NOMO-1 treated with dmso at 0.1 percent for 144 hours (cell line): ENCODE results near the gene PTPRD.

Experiments used
- DNase-seq: peaks from one replicate; lab custom pipeline; 2025; ENCODE audit not compliant: unreplicated experiment; lab: John Stamatoyannopoulos, UW

PTPRD gene

GRCh38 chr9:8569823-8570222 is 2043.0 kb downstream of the PTPRD start:
- no peak for DNase-seq

DNA sequence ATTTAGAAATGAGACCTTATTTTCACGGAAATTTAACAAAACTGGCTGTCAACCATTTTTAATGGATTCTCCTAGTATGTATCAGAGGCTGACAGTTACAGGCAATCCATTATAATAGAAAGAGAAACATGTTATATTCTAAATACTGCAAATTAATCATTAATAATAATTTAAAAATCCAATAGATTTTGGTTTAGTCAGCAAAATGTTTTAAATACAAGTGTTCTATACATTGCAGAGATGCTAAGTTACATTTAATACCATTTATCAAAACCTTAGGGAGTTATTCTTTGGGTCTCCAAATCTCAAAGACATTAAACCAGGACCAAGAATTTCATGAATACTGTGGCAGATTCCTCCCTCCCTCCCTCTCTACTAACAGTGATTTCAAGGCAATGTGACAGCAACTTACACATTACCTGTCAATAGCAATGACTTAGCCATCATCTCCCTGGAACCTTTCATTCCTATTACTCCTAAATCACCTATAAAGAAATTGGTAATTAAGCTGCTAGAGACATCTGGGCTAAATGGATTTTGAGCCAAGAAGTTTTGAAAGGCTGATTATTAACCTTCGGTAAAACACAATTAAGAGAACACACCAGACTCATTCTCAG is 2044.7 kb downstream of the PTPRD start:
- no peak for DNase-seq

- DNase-seq: no peak
Measured at GRCh38 chr9:8564960-8565359, 2047.8 kb downstream of the PTPRD start.

GRCh38 chr9:8560560-8561525 is 2052.0 kb downstream of the PTPRD start:
- DNase-seq: no peak

DNA sequence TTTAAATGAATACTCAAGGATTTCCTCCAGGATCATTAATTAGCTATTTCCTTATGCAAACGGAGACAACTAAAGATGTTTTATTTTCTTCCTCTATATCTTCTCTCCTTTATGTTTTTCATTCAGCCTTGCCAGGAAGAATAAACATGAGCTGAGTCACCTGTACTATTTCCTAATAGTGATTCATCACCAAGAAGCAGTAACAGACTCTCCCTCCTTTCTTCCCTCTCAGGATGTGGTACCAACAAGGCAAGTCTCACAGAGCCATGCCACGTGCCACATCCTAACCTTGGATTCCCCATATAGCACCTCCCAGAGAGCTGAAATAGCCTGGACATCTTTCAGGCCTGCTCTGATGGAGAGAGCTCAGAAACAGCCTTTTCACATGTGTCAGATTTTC is 2054.6 kb downstream of the PTPRD start:
- DNase-seq: no peak

- DNase-seq: no peak
Measured at GRCh38 chr9:8555762-8556500, 2056.9 kb downstream of the PTPRD start.

- no peak for DNase-seq
Measured at GRCh38 chr9:8553444-8553843, 2059.4 kb downstream of the PTPRD start.

GRCh38 chr9:8552732-8553131 is 2060.1 kb downstream of the PTPRD start:
- no peak for DNase-seq

DNA sequence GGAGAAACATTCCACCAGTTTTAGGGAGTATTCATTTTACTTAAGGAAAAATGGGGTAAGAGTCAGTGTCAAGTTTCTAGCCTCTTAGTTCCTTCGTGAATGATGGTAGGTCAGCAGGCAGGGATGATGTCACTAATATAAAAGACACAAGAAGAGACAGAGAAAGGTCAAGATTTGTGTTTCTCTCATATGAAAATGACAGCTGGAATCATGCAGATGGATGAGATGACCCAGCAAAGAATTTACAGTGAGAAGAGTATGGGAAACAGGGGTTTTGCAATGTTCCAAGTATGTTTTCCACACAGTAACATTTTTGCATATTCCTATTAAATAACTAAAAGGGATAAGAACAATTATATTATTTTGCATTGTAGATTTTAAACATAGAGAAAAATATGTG is 2063.6 kb downstream of the PTPRD start:
- no peak for DNase-seq

- no peak for DNase-seq
Measured at GRCh38 chr9:8543219-8543618, 2069.6 kb downstream of the PTPRD start.

- no peak for DNase-seq
Measured at GRCh38 chr9:8542537-8542936, 2070.3 kb downstream of the PTPRD start.

GRCh38 chr9:8539681-8540197 is 2073.1 kb downstream of the PTPRD start:
- DNase-seq: no peak

GRCh38 chr9:8536845-8537244 is 2076.0 kb downstream of the PTPRD start:
- no peak for DNase-seq

- DNase-seq: no peak
Measured at GRCh38 chr9:8534828-8535227, 2078.0 kb downstream of the PTPRD start.

GRCh38 chr9:8533681-8534080 is 2079.1 kb downstream of the PTPRD start:
- no peak for DNase-seq

DNA sequence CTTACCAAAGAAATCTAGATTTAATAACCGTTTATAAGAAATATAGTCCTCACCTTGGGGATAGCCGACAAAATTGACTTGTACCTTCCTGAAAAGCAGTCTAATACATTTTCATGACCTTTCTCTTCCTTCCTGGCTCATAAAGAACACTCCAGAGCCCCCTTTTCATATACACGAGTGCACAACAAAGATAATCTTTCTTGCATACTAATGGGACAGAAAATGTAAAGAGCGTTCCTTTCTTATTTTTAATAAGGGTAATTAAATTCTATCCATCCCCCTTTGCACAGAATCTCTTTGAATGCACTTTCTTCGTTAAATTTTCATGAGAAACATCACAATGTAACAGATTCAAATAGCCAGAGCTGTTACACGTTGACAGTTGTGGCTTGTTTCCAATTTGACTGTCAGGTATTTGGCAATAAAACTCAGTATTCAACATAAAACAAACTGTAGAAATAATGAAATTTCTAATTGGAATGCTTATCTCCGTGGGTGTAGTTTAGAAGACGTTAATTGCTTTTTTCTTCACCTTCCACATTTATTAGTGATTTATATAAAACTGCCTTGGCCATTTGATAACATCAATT is 2080.9 kb downstream of the PTPRD start:
- DNase-seq: no peak

GRCh38 chr9:8521112-8521511 is 2091.7 kb downstream of the PTPRD start:
- DNase-seq: no peak

DNA sequence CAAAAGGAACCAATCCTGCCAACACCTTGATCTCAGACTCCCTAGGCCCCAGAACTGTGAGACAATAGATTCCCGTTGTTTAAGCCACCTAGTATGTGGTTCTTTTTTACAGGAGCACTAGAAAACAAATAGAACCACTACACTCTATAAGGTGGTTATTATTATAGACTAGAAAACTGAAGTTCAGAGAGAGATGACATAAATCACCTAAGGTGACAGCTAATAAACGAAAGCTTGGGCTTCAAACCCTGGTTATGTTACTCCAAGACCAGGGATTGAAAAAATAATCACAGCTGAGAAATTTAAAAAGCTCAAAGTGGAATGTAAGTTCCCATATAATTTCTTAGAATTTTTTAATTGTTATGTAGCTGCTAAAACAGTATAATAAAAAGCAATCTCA is 2097.1 kb downstream of the PTPRD start:
- DNase-seq: no peak

DNA sequence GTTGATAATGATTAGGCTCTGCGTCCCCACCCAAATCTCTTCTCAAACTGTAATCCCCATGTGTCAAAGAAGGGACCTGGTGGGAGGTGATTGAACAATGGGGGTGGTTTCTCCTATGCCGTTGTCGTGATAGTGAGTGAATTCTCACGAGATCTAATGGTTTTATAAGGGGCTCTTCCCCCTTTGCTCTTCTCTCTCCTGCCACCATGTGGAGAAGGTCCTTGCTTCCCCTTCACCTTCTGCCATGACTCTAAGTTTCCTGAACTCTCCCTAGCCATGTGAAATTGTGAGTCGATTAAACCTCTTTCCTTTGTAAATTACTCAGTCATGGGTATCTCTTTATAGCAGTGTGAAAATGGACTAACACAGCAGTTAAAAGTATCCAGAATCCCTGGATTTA is 2098.0 kb downstream of the PTPRD start:
- DNase-seq: no peak

DNA sequence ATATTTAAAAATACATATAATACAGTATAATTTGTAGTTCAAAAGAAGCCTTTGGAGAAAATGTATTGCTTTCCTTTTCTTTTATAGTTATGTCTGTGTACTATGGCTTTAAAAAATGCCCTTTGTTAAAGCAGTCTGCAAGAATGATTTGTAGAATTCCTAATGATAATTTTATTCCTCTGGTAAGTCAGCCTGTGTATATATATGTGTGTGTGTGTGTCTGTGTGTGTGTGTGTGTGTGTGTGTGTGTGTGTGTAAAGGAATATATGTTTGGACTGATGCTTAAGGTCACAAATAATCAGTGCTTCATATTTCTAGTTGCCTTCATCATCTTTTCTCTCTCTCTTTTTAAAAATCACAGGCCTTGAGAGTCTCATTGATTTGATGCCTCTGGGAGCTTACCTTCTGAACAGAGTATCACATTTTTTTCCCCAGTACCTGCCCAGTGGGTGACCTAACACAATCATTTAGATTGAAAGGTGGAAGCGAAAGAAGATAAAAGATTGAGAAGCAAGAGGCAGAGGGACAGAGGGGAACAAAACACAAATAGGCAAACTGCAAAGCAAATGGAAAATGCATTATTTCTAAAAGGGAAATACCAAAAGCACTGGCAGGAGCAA is 2104.0 kb downstream of the PTPRD start:
- DNase-seq: no peak

DNA sequence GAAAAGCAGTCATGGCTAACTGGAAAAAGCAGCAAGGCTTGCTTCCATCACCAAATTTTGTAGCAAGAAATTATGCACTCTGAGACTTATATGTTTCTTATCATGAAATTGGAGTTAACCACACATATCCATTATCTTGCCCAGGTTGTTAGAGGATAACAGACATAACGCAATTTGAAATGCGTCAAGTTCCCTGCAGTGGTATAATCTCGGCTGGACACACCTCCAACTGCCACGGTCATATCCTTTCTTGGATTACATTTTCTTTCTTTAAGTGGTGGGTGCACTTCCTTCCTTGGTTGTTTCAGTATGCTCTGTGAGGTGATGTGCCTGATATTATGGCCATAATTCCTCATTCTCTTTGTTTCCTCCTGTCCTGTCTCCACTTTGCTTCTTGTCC is 2118.2 kb downstream of the PTPRD start:
- DNase-seq: no peak
